Urinary bladder (tissue), 4 donors: ENCODE data around the gene RGPD5. TPM values are rescaled to one million over a fixed set of nuclear protein-coding genes. Genes with fewer than 3 reads are reported as not detected.
"Not testable (repeated sequence)": the region's sequence is repeated elsewhere in the genome, so short reads cannot be mapped to it uniquely, and the experiment has no call there.

Experiments
- DNase-seq: peaks from one replicate; pipeline ENCODE4 v3.0.0-alpha.2; 2015; ENCODE audit errors: extremely low spot score
- H3K27ac ChIP-seq: one replicate; pipeline ENCODE4 v1.5.1; 2013; ENCODE audit warnings: low read depth, mild to moderate bottlenecking, moderate library complexity
- H3K36me3 ChIP-seq: one replicate; pipeline ENCODE4 v1.6.1; 2013; ENCODE audit warnings: mild to moderate bottlenecking, moderate library complexity; ENCODE audit not compliant: insufficient read depth
- H3K4me1 ChIP-seq: one replicate; pipeline ENCODE4 v1.6.1; 2013; ENCODE audit warnings: mild to moderate bottlenecking, moderate library complexity; ENCODE audit not compliant: insufficient read depth
- H3K4me3 ChIP-seq: one replicate; pipeline ENCODE4 v1.5.1; 2013; ENCODE audit warnings: low read depth, low read length
- WGBS: extraction: QIAGEN DNeasy Blood & Tissue Kit; methylation state at CpG from one replicate; pipeline ENCODE4 v1.1.7; 2013; 5-methylcytosine and 5-hydroxymethylcytosine counted together
- polyA plus RNA-seq: library from polyadenylated mRNA; stranded (reverse); fragments of 200-250 nt; gene quantifications from one replicate; pipeline ENCODE4 v1.2.3, GENCODE V29; 2013
- total RNA-seq: library from RNA; depleted of rRNA; stranded (reverse); fragments of >200 nt; gene quantifications from one replicate; pipeline ENCODE4 v1.2.3, GENCODE V29; 2014
- donor health status: healthy with polysubstance abuse.
- donor health status: healthy.

RGPD5 gene
- total and polyA plus RNA-seq, 2 donors: 11.2 to 125 TPM

- no CpG with 5 or more reads among the region's 12 CpGs for WGBS
- not testable (repeated sequence) for H3K4me3 ChIP-seq, DNase-seq, H3K27ac ChIP-seq, H3K36me3 ChIP-seq, H3K4me1 ChIP-seq
Measured at GRCh38 chr2:109791530-109792279, 2.4 kb upstream of the RGPD5 start.

GRCh38 chr2:109792659-109793058 is 1.4 kb upstream of the RGPD5 start:
- no CpG with 5 or more reads among the region's 1 CpG for WGBS
- H3K4me3 ChIP-seq, H3K27ac ChIP-seq, DNase-seq, H3K4me1 ChIP-seq, H3K36me3 ChIP-seq: not testable (repeated sequence)

DNA sequence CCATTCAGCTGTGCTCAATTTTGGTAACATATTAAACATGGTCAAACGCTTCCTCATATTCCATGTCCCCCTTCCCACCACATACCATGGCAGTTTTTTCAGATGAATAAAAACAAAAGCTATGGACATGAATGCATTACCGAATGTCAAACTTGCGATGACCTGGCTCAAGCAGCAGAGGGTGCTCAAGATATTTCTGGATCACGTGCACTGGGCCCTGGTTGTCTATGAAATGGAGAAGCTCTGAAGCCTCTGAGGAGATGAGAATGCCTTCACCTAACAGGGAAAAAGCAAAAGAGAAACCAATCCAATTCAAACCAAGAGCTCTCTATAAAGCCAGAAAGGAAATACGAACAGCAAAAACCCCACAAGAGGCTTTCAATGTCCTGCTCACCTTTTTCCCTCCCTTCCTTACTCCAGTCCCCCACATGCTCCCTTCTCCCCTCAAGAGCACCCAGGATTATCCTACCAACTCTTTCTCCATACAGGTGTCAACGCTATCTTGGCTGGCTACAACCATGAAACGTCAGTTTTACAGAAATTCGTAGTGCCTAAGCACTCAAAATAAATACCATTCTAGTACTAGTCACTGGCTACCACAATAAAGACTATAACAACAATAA is 77.1 kb downstream of the RGPD5 start:
- not testable (repeated sequence) for H3K4me3 ChIP-seq, DNase-seq, H3K27ac ChIP-seq, H3K4me1 ChIP-seq, H3K36me3 ChIP-seq
- no CpG with 5 or more reads among the region's 8 CpGs for WGBS

- H3K4me1 ChIP-seq, H3K36me3 ChIP-seq, H3K4me3 ChIP-seq, DNase-seq, H3K27ac ChIP-seq: not testable (repeated sequence)
- WGBS: no CpG with 5 or more reads among the region's 3 CpGs
Measured at GRCh38 chr2:109876625-109877024, 82.5 kb downstream of the RGPD5 start.

GRCh38 chr2:109882112-109882511 is 88.0 kb downstream of the RGPD5 start:
- H3K36me3 ChIP-seq, H3K4me1 ChIP-seq, H3K4me3 ChIP-seq, H3K27ac ChIP-seq, DNase-seq: not testable (repeated sequence)
- WGBS: no CpG with 5 or more reads among the region's 1 CpG

DNA sequence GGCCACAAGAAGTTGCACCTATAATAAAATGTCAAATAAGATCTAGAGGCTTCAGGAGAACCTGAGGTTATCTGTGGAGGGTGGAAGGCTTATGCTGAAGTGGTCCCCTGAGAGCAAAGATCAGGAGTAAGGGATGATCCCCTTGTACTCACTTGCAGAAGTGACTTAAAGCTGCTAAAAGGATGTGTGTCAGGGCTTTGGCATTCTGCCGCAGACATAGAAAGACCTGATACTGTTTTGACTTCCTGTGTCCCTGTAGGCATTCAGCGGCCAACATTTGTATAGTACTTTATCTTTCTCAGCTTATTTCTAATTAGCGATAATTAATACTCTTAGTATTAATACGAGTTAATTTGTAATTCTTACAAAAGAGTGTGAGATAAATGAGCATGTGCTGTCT is 94.3 kb downstream of the RGPD5 start:
- DNase-seq, H3K4me3 ChIP-seq, H3K27ac ChIP-seq, H3K36me3 ChIP-seq, H3K4me1 ChIP-seq: not testable (repeated sequence)
- WGBS: no CpG with 5 or more reads among the region's 4 CpGs

DNA sequence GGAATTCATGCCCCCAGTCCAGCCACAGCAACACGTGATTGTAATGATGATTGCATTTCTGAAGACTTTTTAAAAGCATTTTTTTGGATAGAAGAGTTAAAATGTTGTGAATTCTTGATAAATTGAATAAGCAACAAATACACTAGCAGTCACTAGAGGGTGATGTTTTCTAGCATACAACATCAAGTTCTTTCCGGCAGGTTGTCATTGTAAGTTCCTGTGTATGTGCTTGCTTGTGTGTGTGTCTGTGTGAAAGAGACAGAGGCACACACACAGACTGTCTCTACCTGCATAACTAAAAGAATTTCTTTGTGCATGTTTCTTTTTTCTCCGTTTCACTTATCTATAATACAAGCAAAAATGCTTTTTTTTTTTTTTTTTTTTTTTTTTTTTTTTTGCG is 95.8 kb downstream of the RGPD5 start:
- H3K4me1 ChIP-seq, H3K4me3 ChIP-seq, H3K36me3 ChIP-seq, H3K27ac ChIP-seq, DNase-seq: not testable (repeated sequence)
- no CpG with 5 or more reads among the region's 4 CpGs for WGBS

GRCh38 chr2:109891024-109891423 is 96.9 kb downstream of the RGPD5 start:
- not testable (repeated sequence) for DNase-seq, H3K27ac ChIP-seq, H3K4me3 ChIP-seq, H3K36me3 ChIP-seq, H3K4me1 ChIP-seq
- no CpG with 5 or more reads among the region's 4 CpGs for WGBS

DNA sequence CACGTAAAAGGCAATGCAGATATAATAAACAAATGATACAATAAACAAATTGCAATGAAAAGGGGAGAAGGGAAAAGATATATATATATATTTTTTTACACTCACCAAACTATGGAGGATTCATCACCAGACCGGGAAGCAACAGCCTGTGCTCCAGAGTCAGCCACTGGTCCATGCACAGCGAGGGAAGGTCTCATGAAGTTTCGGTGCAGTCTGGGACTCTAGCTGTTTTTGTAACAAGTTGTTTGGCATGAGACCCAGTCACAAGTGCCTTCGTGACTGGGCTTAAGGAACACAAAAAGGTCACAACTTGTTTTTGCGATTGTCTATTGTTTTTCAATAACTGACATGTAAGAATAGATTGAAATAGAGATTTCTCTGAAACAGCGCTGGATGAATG is 99.6 kb downstream of the RGPD5 start:
- H3K36me3 ChIP-seq, DNase-seq, H3K27ac ChIP-seq, H3K4me3 ChIP-seq, H3K4me1 ChIP-seq: not testable (repeated sequence)
- no CpG with 5 or more reads among the region's 7 CpGs for WGBS

DNA sequence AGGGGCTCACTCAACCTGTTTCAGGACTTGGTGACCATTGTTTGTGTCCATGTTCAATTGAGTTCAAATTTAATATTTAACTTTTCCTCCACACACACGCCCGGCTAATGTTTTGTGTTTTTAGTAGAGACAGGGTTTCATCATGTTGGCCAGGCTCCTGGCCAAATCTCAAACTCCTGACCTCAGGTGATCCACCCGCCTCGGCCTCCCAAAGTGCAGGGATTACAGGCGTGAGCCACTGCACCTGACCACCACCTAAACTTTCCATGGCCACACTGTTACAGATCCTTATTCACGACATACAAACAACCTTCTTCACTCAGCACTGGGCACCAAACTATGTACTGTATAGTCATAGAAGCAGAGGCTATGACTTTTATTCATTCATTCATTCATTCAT is 100.0 kb downstream of the RGPD5 start:
- H3K4me3 ChIP-seq, H3K27ac ChIP-seq, H3K36me3 ChIP-seq, DNase-seq, H3K4me1 ChIP-seq: not testable (repeated sequence)
- WGBS: no CpG with 5 or more reads among the region's 6 CpGs

DNA sequence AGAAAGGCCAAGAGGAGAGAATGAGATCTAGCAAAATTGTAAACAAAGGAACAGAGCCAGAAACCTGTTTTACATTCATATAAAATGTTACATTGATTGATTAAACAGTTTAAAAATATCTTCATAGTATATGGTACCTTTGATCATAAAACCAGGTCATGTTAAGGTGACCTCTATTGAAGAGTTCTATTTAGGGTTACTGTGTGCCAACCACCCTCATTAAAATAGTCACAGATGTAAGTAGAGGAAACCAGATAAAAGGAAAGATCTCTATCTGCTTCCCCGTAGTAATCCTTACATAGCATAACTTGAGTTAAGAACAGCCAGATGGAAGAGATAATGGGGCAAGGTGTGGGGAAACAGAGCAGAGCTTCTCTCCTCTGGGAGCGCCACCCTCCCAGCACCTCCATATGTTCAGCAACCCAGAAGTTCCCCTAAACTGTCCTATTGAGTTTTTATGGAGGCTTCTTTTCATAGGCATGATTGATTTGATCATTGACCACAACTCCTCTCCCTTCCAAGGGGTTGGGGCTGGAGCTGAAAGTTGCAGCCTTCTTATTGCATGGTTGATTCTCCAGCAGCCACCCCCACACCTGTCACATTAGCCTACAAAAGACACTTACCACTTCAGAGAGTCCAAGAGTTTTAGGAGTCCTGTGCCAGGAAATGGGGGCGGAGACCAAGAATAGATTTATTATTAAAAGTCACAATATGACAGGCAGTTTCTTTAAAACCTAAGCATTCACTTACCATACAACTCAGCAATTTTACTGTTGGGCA is 101.2 kb downstream of the RGPD5 start:
- not testable (repeated sequence) for H3K4me1 ChIP-seq, H3K4me3 ChIP-seq, H3K36me3 ChIP-seq, DNase-seq, H3K27ac ChIP-seq
- no CpG with 5 or more reads among the region's 3 CpGs for whole genome bisulfite sequencing

DNA sequence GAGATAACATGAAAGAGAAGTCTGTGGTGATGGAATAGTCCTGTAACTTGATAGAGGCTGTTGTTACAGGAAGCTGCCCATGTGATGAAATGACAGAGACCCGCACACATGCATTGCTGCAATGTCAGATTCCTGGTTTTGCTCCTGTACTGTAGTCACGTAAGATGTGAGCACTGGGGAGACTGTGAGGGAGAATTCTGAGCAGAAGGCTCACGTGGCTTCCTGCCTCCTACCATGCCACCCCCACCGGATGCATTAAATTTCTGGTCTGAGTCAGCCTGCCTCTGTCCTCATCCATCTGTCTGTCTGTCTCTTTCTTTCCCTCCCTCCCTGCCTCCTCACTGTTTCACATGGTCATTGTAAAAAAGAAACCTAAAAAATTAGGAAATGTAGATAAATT is 102.1 kb downstream of the RGPD5 start:
- no CpG with 5 or more reads among the region's 4 CpGs for WGBS
- not testable (repeated sequence) for H3K27ac ChIP-seq, H3K4me1 ChIP-seq, H3K4me3 ChIP-seq, H3K36me3 ChIP-seq, DNase-seq

GRCh38 chr2:109897769-109898461 is 103.8 kb downstream of the RGPD5 start:
- DNase-seq, H3K27ac ChIP-seq, H3K4me3 ChIP-seq, H3K36me3 ChIP-seq, H3K4me1 ChIP-seq: not testable (repeated sequence)
- no CpG with 5 or more reads among the region's 8 CpGs for WGBS
